Trophoblast cell (in vitro differentiated cells and primary cell): ENCODE results near the gene TNK1.

ENCODE experiments used
- DNase-seq, 2 donors: peaks; one replicate each; pipeline ENCODE4 v3.0.0-alpha.2; 2016
- H2AFZ ChIP-seq: 2 replicates; pipeline ENCODE4 v1.6.1; 2013; ENCODE audit warnings: low read length, moderate library complexity, mild to moderate bottlenecking; ENCODE audit not compliant: insufficient read depth, poor library complexity
- H2AK5ac ChIP-seq: 2 replicates; pipeline ENCODE4 v1.6.1; 2013; ENCODE audit warnings: mild to moderate bottlenecking, low read length
- H2BK120ac ChIP-seq: 2 replicates; pipeline ENCODE4 v1.6.1; 2013; ENCODE audit warnings: low read length, mild to moderate bottlenecking, moderate library complexity; ENCODE audit not compliant: insufficient read depth, poor library complexity
- H2BK12ac ChIP-seq: 2 replicates; pipeline ENCODE4 v1.6.1; 2013; ENCODE audit warnings: mild to moderate bottlenecking, low read length, moderate library complexity
- H2BK5ac ChIP-seq: 2 replicates; pipeline ENCODE4 v1.6.1; 2013; ENCODE audit warnings: low read length, low read depth, moderate library complexity, mild to moderate bottlenecking; ENCODE audit not compliant: poor library complexity
- H3K14ac ChIP-seq: 2 replicates; pipeline ENCODE4 v1.6.1; 2013; ENCODE audit warnings: mild to moderate bottlenecking, low read length
- H3K18ac ChIP-seq: 2 replicates; pipeline ENCODE4 v1.6.1; 2013; ENCODE audit warnings: mild to moderate bottlenecking, low read length
- H3K23ac ChIP-seq: 2 replicates; pipeline ENCODE4 v1.6.1; 2013; ENCODE audit warnings: low read length
- H3K27ac ChIP-seq: 2 replicates; pipeline ENCODE4 v1.5.1; 2013; ENCODE audit warnings: low read depth, mild to moderate bottlenecking, inconsistent platforms, low read length, moderate library complexity
- H3K27me3 ChIP-seq: 2 replicates; pipeline ENCODE4 v1.6.1; 2013; ENCODE audit warnings: inconsistent platforms, mild to moderate bottlenecking, low read length, moderate library complexity; ENCODE audit not compliant: insufficient read depth
- H3K36me3 ChIP-seq, 2 experiments: 1 replicate in 1 of 2; 2 replicates in 1 of 2; pipeline ENCODE4 v1.6.1; 2013; ENCODE audit warnings: low read length in 2 of 2, mild to moderate bottlenecking in 2 of 2, moderate library complexity in 1 of 2; ENCODE audit not compliant: insufficient read depth in 2 of 2, control insufficient read depth in 1 of 2
- H3K4ac ChIP-seq: 2 replicates; pipeline ENCODE4 v1.6.1; 2013; ENCODE audit warnings: low read depth, mild to moderate bottlenecking, low read length, moderate library complexity
- H3K4me1 ChIP-seq, 2 experiments: 1 replicate in 1 of 2; 2 replicates in 1 of 2; pipeline ENCODE4 v1.6.1; 2013; ENCODE audit warnings: low read length in 2 of 2, mild to moderate bottlenecking in 2 of 2, moderate library complexity in 1 of 2; ENCODE audit not compliant: insufficient read depth in 2 of 2, control insufficient read depth in 1 of 2
- H3K4me2 ChIP-seq: 2 replicates; pipeline ENCODE4 v1.6.1; 2013; ENCODE audit warnings: inconsistent platforms, mild to moderate bottlenecking, low read length, moderate library complexity
- H3K4me3 ChIP-seq: 2 replicates; pipeline ENCODE4 v1.5.1; 2013; ENCODE audit warnings: mild to moderate bottlenecking, low read depth, low read length, inconsistent platforms
- H3K79me1 ChIP-seq: one replicate; pipeline ENCODE4 v1.6.1; 2013; ENCODE audit warnings: low read length
- H3K79me2 ChIP-seq: 2 replicates; pipeline ENCODE4 v1.6.1; 2013; ENCODE audit warnings: low read length, mild to moderate bottlenecking; ENCODE audit not compliant: control insufficient read depth, insufficient read depth, poor library complexity
- H3K9ac ChIP-seq: 2 replicates; pipeline ENCODE4 v1.6.1; 2013; ENCODE audit warnings: mild to moderate bottlenecking, low read length
- H3K9me3 ChIP-seq: 2 replicates; pipeline ENCODE4 v1.6.1; 2013; ENCODE audit warnings: low read depth, mild to moderate bottlenecking, control low read depth, inconsistent platforms, low read length; ENCODE audit not compliant: insufficient read depth
- H4K12ac ChIP-seq: 2 replicates; pipeline ENCODE4 v1.6.1; 2013; ENCODE audit warnings: low read depth, mild to moderate bottlenecking, low read length, moderate library complexity
- H4K8ac ChIP-seq: 2 replicates; pipeline ENCODE4 v1.6.1; 2013; ENCODE audit warnings: low read depth, mild to moderate bottlenecking, low read length, moderate library complexity
- H4K91ac ChIP-seq: one replicate; pipeline ENCODE4 v1.6.1; 2013; ENCODE audit warnings: low read depth, mild to moderate bottlenecking, low read length, moderate library complexity
- WGBS: extraction: QIAGEN DNeasy Blood & Tissue Kit; methylation state at CpG from one replicate; pipeline ENCODE4 v1.1.7; 2013; ENCODE audit warnings: missing lambda C conversion rate; ENCODE audit not compliant: insufficient read length, insufficient coverage; ENCODE audit errors: extremely low coverage; 5-methylcytosine and 5-hydroxymethylcytosine counted together

The TNK1 gene

DNA sequence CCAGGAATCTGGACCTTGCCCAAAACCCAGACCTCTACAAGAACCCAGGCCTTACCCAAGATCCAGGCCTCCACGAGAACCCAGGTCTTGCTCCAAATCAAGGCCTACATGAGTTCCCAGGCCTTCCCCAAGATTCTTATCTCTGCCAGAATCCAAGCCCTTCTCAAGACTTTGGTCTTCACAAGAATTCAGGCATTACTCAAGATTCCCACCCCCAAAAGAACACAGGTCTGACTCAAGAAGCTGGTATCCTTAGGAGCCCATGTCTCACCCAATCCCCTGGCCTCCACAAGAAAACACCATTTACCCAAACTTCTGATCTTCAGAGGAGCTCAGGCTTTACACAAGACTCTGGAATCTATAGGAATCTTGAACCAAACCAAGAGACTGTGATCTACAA is 50.3 kb downstream of the TNK1 start:
- DNase-seq = no peak
- no peak overlapping the region for H2BK12ac ChIP-seq
- no peak overlapping the region for H3K18ac ChIP-seq
- H4K12ac ChIP-seq = no peak overlapping the region
- H2AFZ ChIP-seq = no peak overlapping the region
- no peak overlapping the region for H3K4me2 ChIP-seq
- H4K8ac ChIP-seq = no peak overlapping the region
- no peaks in the 10 kb centered on the region for H3K27me3 ChIP-seq
- no peaks in the 10 kb centered on the region for H3K36me3 ChIP-seq
- H2BK120ac ChIP-seq = no peak overlapping the region
- H3K79me2 ChIP-seq = peaks cover 2% of the 10 kb centered on the region
- no peak overlapping the region for H3K4ac ChIP-seq
- peaks cover 2% of the 10 kb centered on the region in 2 experiments for H3K4me1 ChIP-seq
- peaks cover 3% of the 10 kb centered on the region for H3K9me3 ChIP-seq
- no CpG with 5 or more reads among the region's 1 CpG for WGBS
- peaks cover 6% of the 10 kb centered on the region for H3K79me1 ChIP-seq
- no peak overlapping the region for H3K14ac ChIP-seq
- H3K9ac ChIP-seq = no peak overlapping the region
- no peak overlapping the region for H3K4me3 ChIP-seq
- no peak overlapping the region for H3K27ac ChIP-seq
- no peak overlapping the region for H2AK5ac ChIP-seq
- H3K23ac ChIP-seq = no peak overlapping the region
- no peak overlapping the region for H4K91ac ChIP-seq
- no peak overlapping the region for H2BK5ac ChIP-seq

GRCh38 chr17:7432296-7432695 is 51.4 kb downstream of the TNK1 start:
- no peak overlapping the region for H4K12ac ChIP-seq
- peaks cover 8 to 10% of the 10 kb centered on the region in 2 experiments for H3K4me1 ChIP-seq

DNA sequence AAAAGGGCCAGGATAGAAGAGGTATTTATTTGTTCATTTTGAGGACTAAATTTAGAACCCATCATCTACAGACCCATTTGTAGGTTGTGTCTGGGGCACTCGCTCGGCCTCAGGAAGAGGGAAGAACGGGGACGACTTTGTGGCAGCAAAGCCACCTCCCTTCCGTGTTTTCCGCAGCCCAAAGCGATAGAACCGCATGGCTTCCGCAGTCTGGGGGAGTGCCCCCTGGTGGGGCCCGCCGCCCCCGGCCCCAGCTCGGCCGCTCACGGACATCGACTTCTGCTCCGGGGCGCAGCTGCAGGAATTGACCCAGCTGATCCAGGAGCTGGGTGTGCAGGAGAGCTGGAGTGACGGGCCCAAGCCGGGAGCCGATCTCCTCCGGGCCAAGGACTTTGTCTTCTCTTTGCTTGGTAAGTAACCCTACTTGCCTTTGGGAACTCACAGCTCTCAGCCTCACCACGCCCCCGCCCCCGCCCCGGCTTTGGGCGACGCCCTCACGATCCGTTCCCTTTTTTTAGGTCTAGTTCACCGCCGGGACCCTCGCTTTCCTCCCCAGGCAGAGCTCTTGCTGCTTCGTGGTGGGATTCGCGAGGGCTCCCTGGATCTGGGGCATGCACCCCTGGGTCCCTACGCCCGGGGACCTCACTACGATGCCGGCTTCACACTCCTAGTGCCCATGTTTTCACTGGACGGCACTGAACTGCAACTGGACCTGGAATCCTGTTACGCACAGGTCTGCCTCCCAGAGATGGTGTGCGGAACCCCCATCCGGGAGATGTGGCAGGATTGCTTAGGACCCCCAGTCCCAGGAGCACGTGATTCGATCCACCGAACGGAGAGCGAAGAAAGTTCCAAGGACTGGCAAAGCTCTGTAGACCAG is 55.0 kb downstream of the TNK1 start:
- H3K14ac ChIP-seq = peak overlapping the region; percentile 52
- H4K8ac ChIP-seq = peak overlapping the region; percentile 74
- H3K9ac ChIP-seq = peak overlapping the region; percentile 31
- peak overlapping the region; percentile 53 for H2AFZ ChIP-seq
- H3K23ac ChIP-seq = no peak overlapping the region
- peaks cover 25 to 33% of the 10 kb centered on the region in 2 experiments for H3K4me1 ChIP-seq
- H3K27me3 ChIP-seq = peaks cover 18% of the 10 kb centered on the region
- H4K12ac ChIP-seq = peak overlapping the region; percentile 62
- WGBS = no CpG with 5 or more reads among the region's 49 CpGs
- peak overlapping the region; percentile 57 for H2BK120ac ChIP-seq
- H3K36me3 ChIP-seq = no peaks in the 10 kb centered on the region
- peak overlapping the region; percentile 20 for H2BK5ac ChIP-seq
- peak overlapping the region; percentile 45 for H3K27ac ChIP-seq
- H3K79me2 ChIP-seq = peaks cover 4% of the 10 kb centered on the region
- H2AK5ac ChIP-seq = peak overlapping the region; percentile 73
- peaks cover 5% of the 10 kb centered on the region for H3K9me3 ChIP-seq
- H3K18ac ChIP-seq = peak overlapping the region; percentile 55
- H4K91ac ChIP-seq = peak overlapping the region; percentile 62
- H3K4me2 ChIP-seq = peak overlapping the region; percentile 94
- peak; percentile 35 to 59 for DNase-seq
- H2BK12ac ChIP-seq = no peak overlapping the region
- peaks cover 18% of the 10 kb centered on the region for H3K79me1 ChIP-seq
- peak overlapping the region; percentile 27 for H3K4ac ChIP-seq
- H3K4me3 ChIP-seq = peak overlapping the region; percentile 53

More at GRCh38 chr17:7432296-7432695, 51.4 kb downstream of the TNK1 start:
- H2BK120ac ChIP-seq = no peak overlapping the region
- H3K4me2 ChIP-seq = no peak overlapping the region
- no peak overlapping the region for H3K18ac ChIP-seq
- no peak overlapping the region for H3K4ac ChIP-seq
- H3K9ac ChIP-seq = no peak overlapping the region
- H3K14ac ChIP-seq = no peak overlapping the region
- H3K79me1 ChIP-seq = peaks cover 12% of the 10 kb centered on the region
- no peaks in the 10 kb centered on the region for H3K36me3 ChIP-seq
- no peak overlapping the region for H3K4me3 ChIP-seq
- no peak for DNase-seq
- WGBS = no CpG with 5 or more reads among the region's 11 CpGs
- H2BK12ac ChIP-seq = no peak overlapping the region
- no peak overlapping the region for H2BK5ac ChIP-seq
- H2AFZ ChIP-seq = no peak overlapping the region
- H3K9me3 ChIP-seq = peaks cover 5% of the 10 kb centered on the region
- H4K8ac ChIP-seq = no peak overlapping the region
- no peak overlapping the region for H3K23ac ChIP-seq
- H3K79me2 ChIP-seq = peaks cover 2% of the 10 kb centered on the region
- no peak overlapping the region for H2AK5ac ChIP-seq
- no peak overlapping the region for H4K91ac ChIP-seq
- no peaks in the 10 kb centered on the region for H3K27me3 ChIP-seq
- no peak overlapping the region for H3K27ac ChIP-seq

DNA sequence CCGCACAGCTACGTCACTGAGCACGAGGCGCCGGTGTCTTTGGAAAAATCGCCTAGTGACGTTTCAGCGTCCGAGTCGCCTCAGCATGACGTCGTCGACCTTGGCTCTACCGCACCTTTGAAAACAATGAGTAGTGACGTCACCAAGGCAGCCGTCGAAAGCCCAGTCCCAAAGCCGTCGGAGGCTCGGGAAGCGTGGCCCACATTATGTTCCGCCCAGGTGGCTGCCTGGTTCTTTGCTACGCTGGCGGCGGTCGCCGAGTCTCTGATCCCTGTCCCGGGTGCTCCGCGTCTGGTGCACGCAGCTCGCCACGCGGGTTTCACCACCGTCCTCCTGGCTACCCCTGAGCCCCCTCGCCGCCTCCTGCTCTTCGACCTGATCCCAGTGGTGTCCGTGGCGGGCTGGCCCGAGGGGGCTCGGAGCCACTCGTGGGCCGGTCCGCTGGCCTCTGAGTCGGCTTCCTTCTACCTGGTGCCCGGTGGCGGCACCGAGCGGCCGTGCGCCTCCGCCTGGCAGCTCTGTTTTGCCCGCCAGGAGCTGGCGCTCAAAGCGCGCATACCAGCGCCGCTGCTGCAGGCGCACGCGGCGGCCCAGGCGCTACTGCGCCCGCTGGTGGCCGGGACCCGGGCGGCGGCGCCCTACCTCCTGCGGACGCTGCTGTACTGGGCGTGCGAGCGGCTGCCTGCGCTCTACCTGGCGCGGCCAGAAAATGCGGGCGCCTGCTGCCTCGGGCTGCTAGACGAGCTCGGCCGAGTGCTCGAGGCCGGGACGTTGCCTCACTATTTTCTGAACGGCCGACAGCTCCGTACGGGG is 55.9 kb downstream of the TNK1 start:
- Histone ChIP-seq H3K23ac (no peak overlapping the region), H3K9me3 (peaks cover 5% of the 10 kb centered on the region)

More for the DNA sequence above, 55.9 kb downstream of the TNK1 start:
- Histone ChIP-seq H3K4me2 (peak overlapping the region; percentile 94), H2AFZ (peak overlapping the region; percentile 68), H3K4ac (peak overlapping the region; percentile 10), H3K14ac (peak overlapping the region; percentile 16), H4K91ac (peak overlapping the region; percentile 62), H4K8ac (peak overlapping the region; percentile 74), H3K79me1 (peaks cover 18% of the 10 kb centered on the region), H3K27ac (no peak overlapping the region), H3K79me2 (peaks cover 4% of the 10 kb centered on the region), H3K4me1 (peaks cover 25 to 33% of the 10 kb centered on the region in 2 experiments), H2BK120ac (peak overlapping the region; percentile 6), H3K9ac (no peak overlapping the region), H3K4me3 (peak overlapping the region; percentile 53), H3K27me3 (peaks cover 18% of the 10 kb centered on the region), H3K18ac (peak overlapping the region; percentile 31), H2BK12ac (no peak overlapping the region), H2BK5ac (no peak overlapping the region), H2AK5ac (peak overlapping the region; percentile 50), H4K12ac (peak overlapping the region; percentile 22), H3K36me3 (no peaks in the 10 kb centered on the region)
- DNase-seq = peak; percentile 97
- no CpG with 5 or more reads among the region's 92 CpGs for WGBS
